Spleen (tissue), 7 donors: Measurements from ENCODE around the gene RELA.
A peak's percentile ranks its signal among the peaks of the same experiment; 100 is the strongest.

ENCODE experiments used
- CTCF ChIP-seq, 11 experiments: fragments of 200-600 bp in 7 of 11; fragments of 450-650 bp in 4 of 11; sonication (generic) in 4 of 11; IDR thresholded peaks in 8 of 11; conservative IDR thresholded peaks in 3 of 11; 1 replicate in 7 of 11; 2 replicates in 4 of 11; pipeline versions ENCODE4 v1.4.0 to v1.8.0; 2016 to 2021; ENCODE audit warnings: antibody characterized with exemption in 11 of 11, inconsistent platforms in 4 of 11, mild to moderate bottlenecking in 1 of 11
- POLR2AphosphoS5 ChIP-seq, 3 donors: sonication (generic); formaldehyde crosslinking; IDR thresholded peaks; one replicate each; pipeline ENCODE4 v1.5.1; 2017; ENCODE audit warnings: antibody characterized with exemption in 3 of 3
- donor health status: DM: no; HTN: no; CAD: no; lungs with moderate emphysema.
- donor health status: DM: no; HTN: no; CAD: no.
- donor health status: DM: no; HTN: no; CAD: no.

- TF ChIP-seq CTCF (IDR thresholded peaks at IDR 0.05 in 8 of 11, conservative IDR thresholded peaks at IDR 0.05 in 3 of 11) (no peak), POLR2AphosphoS5 (IDR thresholded peaks at IDR 0.05) (peak in 1 of 3 donors; percentile 23)
Measured at GRCh38 chr11:65648997-65649493, 13.7 kb downstream of the RELA start.
